AG09309 (cell line): ENCODE data around the gene ARFGAP1.

Experiments
- DNase-seq: peaks from one replicate; pipeline ENCODE4 v3.0.0-alpha.2; 2010; ENCODE audit warnings: low read depth
- H3K4me3 ChIP-seq: 2 replicates; pipeline ENCODE4 v1.5.1; 2011; ENCODE audit warnings: mild to moderate bottlenecking, low read depth, low read length, moderate library complexity; ENCODE audit not compliant: control insufficient read depth
- TF ChIP-seq, protein P1 (sequence below): IDR thresholded peaks from 2 replicates; pipeline ENCODE4 v1.5.1; 2011; ENCODE audit warnings: mild to moderate bottlenecking, low read depth, low read length, inconsistent platforms; ENCODE audit not compliant: insufficient read depth, control insufficient read depth; ENCODE audit errors: missing control alignments

Gene ARFGAP1

DNA sequence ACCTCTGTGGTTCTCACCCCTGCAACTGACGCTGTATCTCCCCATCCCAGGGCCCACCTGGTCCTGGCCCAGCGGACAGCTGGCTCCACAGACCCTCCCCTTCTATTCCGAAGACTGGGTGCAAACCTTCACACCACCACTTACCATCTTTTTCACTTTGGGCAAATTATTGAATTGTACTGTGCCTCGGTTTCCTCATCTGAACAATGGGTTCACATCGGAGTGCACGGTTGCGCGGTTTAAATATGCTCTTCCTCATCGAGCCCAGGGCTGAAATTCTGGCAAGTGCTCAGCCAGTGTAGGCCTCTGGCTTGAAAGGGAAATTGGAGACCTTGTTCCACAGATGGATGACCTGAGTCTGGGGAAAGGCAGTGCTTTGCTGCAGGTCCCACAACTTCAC, 2.9 kb upstream of the ARFGAP1 start:
- no peak overlapping the region for H3K4me3 ChIP-seq
- TF ChIP-seq, protein P1, sequence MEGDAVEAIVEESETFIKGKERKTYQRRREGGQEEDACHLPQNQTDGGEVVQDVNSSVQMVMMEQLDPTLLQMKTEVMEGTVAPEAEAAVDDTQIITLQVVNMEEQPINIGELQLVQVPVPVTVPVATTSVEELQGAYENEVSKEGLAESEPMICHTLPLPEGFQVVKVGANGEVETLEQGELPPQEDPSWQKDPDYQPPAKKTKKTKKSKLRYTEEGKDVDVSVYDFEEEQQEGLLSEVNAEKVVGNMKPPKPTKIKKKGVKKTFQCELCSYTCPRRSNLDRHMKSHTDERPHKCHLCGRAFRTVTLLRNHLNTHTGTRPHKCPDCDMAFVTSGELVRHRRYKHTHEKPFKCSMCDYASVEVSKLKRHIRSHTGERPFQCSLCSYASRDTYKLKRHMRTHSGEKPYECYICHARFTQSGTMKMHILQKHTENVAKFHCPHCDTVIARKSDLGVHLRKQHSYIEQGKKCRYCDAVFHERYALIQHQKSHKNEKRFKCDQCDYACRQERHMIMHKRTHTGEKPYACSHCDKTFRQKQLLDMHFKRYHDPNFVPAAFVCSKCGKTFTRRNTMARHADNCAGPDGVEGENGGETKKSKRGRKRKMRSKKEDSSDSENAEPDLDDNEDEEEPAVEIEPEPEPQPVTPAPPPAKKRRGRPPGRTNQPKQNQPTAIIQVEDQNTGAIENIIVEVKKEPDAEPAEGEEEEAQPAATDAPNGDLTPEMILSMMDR: no peak
- DNase-seq: no peak

DNA sequence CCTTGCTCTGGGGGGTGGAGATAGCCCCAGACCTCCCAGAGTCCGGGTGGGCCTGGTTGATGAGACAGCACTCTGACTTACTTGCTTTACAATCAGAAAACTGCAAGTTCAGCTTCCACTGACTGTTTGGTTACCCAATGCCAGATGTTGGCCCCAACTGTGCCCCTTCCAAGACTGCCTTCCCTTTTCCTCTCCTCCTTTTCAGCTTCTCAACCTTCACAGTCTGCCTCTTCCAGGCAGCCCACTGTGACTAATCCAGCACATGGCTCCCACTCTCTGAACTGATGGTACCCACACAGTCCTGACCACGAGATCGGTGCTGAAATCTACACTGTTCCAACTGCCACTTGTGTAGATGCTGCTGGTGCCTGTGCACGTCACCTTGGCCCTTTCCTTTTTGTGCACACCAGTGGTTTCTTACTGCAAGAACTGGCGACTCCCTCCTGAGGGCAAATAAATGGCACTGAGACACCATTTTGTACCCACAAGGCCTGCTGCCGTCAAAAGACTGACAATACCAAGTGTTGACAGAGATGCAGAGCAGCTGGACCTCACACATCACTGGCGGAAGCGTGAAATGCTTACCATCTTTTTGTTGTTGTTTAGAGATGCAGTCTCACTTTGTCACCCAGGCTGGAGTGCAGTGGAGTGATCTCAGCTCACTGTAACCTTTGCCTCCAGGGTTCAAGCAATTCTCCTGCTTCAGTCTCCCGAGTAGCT, 1.8 kb upstream of the ARFGAP1 start:
- no peak for DNase-seq
- TF ChIP-seq, protein P1: no peak
- no peak overlapping the region for H3K4me3 ChIP-seq

DNA sequence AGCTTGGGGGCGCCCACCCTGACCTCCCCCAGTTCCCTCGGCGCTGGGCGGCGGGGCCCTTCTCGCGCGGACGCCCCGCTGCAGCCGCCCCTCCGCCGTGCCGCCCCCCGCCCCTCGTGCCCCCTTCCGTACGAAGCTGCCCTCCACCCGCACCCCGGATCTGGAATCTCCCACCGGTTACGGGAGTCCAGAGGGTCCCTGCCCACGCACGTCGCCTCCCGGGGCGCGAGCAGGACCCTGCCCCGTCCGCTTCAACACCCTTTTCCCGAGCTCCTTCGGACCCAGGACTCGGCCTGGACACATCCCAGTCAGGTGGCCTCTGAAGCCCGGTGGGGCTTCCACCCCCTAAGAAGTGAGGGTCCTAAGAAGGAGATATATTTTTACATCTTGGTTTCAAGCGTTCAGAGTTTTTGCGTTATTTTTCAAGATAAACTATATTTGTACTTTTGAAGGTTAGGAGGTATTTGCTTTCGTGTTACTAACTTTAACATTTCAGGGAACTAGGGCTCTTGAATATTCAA, 506 bp downstream of the ARFGAP1 start:
- peak overlapping the region; percentile 91 for H3K4me3 ChIP-seq
- no peak for DNase-seq
- TF ChIP-seq, protein P1: no peak

DNA sequence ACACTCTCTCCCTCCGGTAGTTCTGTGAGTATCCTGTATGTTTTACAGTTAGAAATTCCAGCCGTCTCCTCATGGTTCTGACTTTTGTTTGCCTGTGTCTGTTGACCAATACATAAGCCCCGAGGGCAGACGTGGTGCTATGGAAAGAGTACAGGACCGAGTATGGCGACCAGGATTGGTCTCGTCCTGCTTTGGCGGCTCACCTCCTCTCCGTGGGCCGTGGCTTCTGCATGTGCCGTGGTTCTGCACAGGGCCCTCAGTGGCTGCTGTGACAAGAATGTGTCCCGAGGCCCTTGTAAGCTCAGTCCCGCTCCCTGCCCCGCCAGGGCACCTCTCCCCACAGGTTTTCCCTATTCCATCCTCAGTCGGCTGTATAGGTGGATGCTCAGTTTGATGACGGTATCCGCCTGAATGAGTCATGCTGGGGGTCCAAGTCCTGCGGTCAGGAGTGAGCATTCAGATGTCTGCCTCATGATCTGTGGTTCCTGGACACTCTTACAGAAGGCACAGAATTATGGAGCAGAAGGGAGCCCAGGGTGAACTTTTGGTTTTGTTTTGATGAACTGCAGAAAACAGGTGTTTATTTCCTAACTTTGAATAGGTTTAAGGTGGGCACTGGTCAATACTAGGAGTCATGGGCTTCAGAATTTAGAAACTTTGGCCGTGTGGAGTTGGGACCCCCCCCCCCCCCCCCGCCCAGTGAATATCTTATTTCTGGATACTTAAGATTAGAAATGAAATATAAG, 1.2 kb downstream of the ARFGAP1 start:
- DNase-seq: peak; percentile 14
- H3K4me3 ChIP-seq: peak overlapping the region; percentile 91
- TF ChIP-seq, protein P1: no peak

DNA sequence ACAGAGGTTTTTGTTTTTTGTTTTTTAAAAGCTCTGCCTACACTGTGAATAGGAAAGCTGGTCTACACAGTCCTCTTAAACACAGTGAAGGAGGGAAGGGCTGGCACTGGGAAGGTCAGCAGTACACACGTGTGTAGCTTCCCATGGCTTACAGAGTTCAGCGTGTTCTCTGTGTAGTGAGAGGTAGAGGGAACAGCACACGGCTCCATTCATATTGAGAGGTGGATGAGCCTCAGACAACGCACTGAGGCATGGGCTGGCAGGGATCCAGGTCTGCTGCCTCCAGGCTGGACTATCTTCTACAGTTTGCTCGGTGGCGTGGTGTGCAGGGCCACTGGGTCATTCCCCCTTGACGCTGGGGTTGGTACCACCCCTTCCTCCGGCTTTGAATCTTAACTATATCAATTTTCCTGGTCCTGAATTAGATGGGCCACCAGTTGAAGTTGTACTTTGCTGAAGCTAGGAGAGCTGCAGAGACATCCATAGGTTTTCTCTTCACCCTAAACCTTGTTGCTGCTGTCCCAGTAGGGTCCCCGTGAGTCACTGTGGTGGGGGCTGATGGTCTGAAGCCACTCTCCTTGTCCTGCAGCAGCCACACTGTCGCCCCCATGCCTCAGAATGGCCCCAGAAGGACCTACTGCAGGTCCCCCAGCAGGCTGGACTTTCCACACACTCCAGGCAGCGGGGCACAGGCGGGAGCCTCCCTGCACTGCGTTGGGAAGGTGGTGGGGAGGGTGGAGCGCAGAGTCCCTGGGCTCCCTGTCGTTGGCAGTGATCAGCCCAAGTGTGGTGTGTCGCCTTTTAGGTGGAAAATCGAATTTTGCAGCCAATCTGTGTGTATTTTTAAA, 2.0 kb downstream of the ARFGAP1 start:
- no peak for DNase-seq
- peak overlapping the region; percentile 12 for H3K4me3 ChIP-seq
- TF ChIP-seq, protein P1: no peak

DNA sequence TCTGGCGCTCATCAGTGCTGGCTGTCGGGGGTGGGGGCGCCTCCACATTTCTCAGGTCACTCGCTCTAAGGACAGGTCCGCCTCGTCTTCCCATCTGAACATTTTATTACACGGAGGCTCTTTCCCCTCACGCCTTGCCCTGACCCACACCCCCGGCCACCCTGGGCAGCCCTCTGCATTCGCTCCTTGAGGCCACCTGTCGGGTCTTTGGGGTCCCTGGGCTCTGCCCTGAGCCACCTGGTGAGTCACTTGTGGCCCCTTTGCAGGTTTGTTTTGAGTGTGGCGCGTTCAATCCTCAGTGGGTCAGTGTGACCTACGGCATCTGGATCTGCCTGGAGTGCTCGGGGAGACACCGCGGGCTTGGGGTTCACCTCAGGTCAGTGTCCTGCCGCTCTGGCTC, 3.2 kb downstream of the ARFGAP1 start:
- TF ChIP-seq, protein P1: no peak
- DNase-seq: no peak
- no peak overlapping the region for H3K4me3 ChIP-seq
